Progenitor cell of endocrine pancreas (in vitro differentiated cells): ENCODE results near the gene DOP1B. TPM values are rescaled to one million over a fixed set of nuclear protein-coding genes. Genes with fewer than 3 reads are reported as not detected.

Experiments
- DNase-seq: peaks from one replicate; pipeline ENCODE4 v3.0.0; 2021; ENCODE audit warnings: low spot score; ENCODE audit not compliant: unreplicated experiment
- H3K27ac Mint-ChIP-seq: 2 replicates; pipeline ENCODE4 v1.8.0; 2021; ENCODE audit warnings: mild to moderate bottlenecking, moderate library complexity, mixed read lengths
- H3K27me3 Mint-ChIP-seq: 2 replicates; pipeline ENCODE4 v1.8.0; 2021; ENCODE audit warnings: mixed read lengths
- H3K36me3 Mint-ChIP-seq: 2 replicates; pipeline ENCODE4 v1.8.0; 2022; ENCODE audit warnings: mixed read lengths; ENCODE audit not compliant: insufficient read depth
- H3K4me1 Mint-ChIP-seq: 2 replicates; pipeline ENCODE4 v1.8.0; 2021; ENCODE audit warnings: low read depth, mixed read lengths
- H3K4me3 Mint-ChIP-seq: 2 replicates; pipeline ENCODE4 v1.8.0; 2021; ENCODE audit warnings: low read depth, mild to moderate bottlenecking, moderate library complexity, mixed read lengths
- H3K9me3 Mint-ChIP-seq: 2 replicates; pipeline ENCODE4 v1.8.0; 2021; ENCODE audit warnings: low read depth, mixed read lengths
- total RNA-seq: library from RNA; stranded (reverse); gene quantifications from 2 replicates; pipeline ENCODE4 v1.2.1, GENCODE V29; 2021
- TF ChIP-seq, protein P1 (sequence below): fragments of 200-600 bp; sonication (generic); IDR thresholded peaks from one replicate; pipeline ENCODE4 v1.5.0; 2021; ENCODE audit warnings: antibody characterized with exemption, mild to moderate bottlenecking; ENCODE audit not compliant: unreplicated experiment

DOP1B gene
- total RNA-seq, 1 donor from 2014 or later: 57.4 TPM

GRCh38 chr21:36200081-36200561 is 43.5 kb downstream of the DOP1B start:
- no peak overlapping the region for H3K27ac Mint-ChIP-seq
- no peaks in the 10 kb centered on the region for H3K9me3 Mint-ChIP-seq
- TF ChIP-seq, protein P1, sequence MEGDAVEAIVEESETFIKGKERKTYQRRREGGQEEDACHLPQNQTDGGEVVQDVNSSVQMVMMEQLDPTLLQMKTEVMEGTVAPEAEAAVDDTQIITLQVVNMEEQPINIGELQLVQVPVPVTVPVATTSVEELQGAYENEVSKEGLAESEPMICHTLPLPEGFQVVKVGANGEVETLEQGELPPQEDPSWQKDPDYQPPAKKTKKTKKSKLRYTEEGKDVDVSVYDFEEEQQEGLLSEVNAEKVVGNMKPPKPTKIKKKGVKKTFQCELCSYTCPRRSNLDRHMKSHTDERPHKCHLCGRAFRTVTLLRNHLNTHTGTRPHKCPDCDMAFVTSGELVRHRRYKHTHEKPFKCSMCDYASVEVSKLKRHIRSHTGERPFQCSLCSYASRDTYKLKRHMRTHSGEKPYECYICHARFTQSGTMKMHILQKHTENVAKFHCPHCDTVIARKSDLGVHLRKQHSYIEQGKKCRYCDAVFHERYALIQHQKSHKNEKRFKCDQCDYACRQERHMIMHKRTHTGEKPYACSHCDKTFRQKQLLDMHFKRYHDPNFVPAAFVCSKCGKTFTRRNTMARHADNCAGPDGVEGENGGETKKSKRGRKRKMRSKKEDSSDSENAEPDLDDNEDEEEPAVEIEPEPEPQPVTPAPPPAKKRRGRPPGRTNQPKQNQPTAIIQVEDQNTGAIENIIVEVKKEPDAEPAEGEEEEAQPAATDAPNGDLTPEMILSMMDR: no peak
- H3K4me3 Mint-ChIP-seq: no peak overlapping the region
- H3K36me3 Mint-ChIP-seq: peaks cover 9% of the 10 kb centered on the region
- H3K27me3 Mint-ChIP-seq: no peaks in the 10 kb centered on the region
- peaks cover 52% of the 10 kb centered on the region for H3K4me1 Mint-ChIP-seq
- no peak for DNase-seq

DNA sequence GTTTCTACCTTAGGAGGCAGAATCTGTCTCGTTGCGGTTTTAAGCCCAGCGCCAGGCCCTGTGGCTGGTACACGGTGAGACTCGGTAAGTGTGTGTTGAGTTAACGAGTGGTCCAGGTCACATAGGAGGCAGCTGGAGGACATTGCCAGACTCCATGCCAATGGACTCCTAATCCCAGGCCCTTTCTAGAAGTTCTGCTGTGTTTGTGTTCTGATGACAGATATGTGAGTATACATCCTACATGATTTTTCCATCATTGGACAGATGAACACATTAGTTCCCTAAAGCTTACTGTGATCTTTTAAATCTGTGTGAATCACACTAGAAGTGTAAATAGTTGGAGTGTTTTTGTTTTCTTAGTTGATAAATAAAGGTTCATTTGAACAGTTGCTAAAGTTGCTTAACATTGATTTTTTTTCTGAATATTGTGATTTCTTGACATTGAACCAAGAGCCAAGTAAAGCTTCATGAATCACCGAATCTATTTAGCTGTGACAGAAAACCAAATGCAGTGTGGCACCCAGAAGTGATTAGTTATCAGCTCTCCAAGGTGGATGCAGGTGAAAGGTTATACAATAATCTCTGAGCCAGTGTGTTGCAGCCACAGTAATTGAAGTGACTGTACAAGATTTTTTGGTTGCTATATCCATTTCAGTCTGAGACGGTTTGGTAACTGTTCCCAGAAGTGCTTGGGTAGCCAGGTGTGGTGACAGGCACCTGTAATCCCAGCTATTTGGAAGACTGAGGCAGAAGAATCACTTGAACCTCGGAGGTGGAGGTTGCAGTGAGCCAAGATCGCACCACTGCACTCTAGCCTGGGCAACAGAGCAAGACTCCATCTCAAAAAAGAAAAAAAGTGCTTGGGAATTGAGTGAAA is 46.3 kb downstream of the DOP1B start:
- H3K9me3 Mint-ChIP-seq: no peaks in the 10 kb centered on the region
- no peaks in the 10 kb centered on the region for H3K27me3 Mint-ChIP-seq
- H3K4me1 Mint-ChIP-seq: peaks cover 57% of the 10 kb centered on the region
- no peak for DNase-seq
- TF ChIP-seq, protein P1: no peak
- H3K36me3 Mint-ChIP-seq: peaks cover 6% of the 10 kb centered on the region
- peak overlapping the region; percentile 92 for H3K27ac Mint-ChIP-seq
- H3K4me3 Mint-ChIP-seq: peak overlapping the region; percentile 17

DNA sequence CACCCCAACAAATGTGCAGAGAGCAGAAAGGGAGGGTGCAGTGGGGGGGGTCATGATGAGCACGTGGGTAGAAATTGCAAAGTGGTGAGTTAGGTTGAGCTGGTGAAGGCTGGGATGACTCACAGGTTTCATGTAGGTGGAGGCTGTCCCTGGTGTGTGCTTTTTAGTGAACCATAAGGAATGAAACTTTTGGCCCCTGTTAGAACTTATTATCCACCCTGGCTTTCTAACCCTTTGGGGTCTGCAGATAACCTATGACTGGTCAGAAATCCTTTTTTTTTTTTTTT is 46.9 kb downstream of the DOP1B start:
- H3K9me3 Mint-ChIP-seq: no peaks in the 10 kb centered on the region
- no peak for DNase-seq
- peaks cover 5% of the 10 kb centered on the region for H3K36me3 Mint-ChIP-seq
- peak overlapping the region; percentile 17 for H3K4me3 Mint-ChIP-seq
- H3K4me1 Mint-ChIP-seq: peaks cover 59% of the 10 kb centered on the region
- peak overlapping the region; percentile 92 for H3K27ac Mint-ChIP-seq
- no peaks in the 10 kb centered on the region for H3K27me3 Mint-ChIP-seq
- TF ChIP-seq, protein P1: no peak

DNA sequence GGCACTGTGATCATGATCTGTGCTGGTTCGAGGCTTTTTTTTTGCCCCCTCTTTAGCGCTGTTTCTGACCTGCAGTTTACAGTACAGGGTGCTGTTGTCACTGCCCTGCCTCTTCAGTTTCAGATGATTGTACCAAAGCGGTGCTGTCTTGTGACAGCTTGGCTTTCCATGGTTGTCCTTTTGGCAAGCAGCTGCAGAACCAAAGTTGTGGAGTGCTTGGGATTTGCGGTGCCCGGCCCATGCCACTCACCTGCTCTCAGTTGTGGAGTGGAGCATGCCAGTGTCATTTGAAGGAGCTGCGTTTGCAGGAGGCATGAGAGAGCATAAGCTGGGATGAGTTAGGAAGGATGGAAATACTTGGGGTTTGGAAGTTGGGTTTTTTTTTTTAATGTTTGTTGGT is 48.4 kb downstream of the DOP1B start:
- Mint-ChIP-seq H3K4me3 (no peak overlapping the region), H3K27ac (peak overlapping the region; percentile 92)

DNA sequence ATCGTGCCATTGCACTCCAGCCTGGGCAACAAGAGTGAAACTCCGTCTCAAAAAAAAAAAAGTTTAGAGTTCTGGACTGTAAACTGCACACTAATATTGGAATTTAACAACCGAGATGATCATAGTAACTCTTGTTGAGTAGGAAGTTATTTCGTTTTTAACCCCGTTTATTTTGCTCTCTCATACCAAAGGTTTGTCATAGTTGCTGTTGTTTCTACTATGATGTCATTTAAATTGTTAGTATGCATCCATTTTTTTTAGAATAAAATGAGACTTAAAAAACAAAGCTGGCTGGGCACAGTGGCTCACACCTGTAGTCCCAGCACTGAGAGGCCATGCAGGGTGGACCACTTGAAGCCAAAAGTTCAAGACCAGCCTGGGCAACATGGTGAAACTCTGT is 49.3 kb downstream of the DOP1B start:
- no peak overlapping the region for H3K27ac Mint-ChIP-seq
- peaks cover 9% of the 10 kb centered on the region for H3K36me3 Mint-ChIP-seq
- TF ChIP-seq, protein P1: no peak
- no peaks in the 10 kb centered on the region for H3K27me3 Mint-ChIP-seq
- H3K9me3 Mint-ChIP-seq: no peaks in the 10 kb centered on the region
- DNase-seq: no peak
- peaks cover 59% of the 10 kb centered on the region for H3K4me1 Mint-ChIP-seq
- no peak overlapping the region for H3K4me3 Mint-ChIP-seq

More for the DNA sequence above, 48.4 kb downstream of the DOP1B start:
- Mint-ChIP-seq H3K9me3 (no peaks in the 10 kb centered on the region), H3K36me3 (peaks cover 6% of the 10 kb centered on the region), H3K27me3 (no peaks in the 10 kb centered on the region), H3K4me1 (peaks cover 59% of the 10 kb centered on the region)
- no peak for DNase-seq
- TF ChIP-seq, protein P1: no peak

Other genes starting within 250 kb of the DOP1B start
- 45.8 and 45.9 TPM in 2 replicates for gene SETD4, start 96.3 kb upstream of the DOP1B start, total RNA-seq
- 13.2 and 13.5 TPM in 2 replicates for gene CBR1, start 86.8 kb upstream of the DOP1B start, total RNA-seq
- not detected in 2 replicates for gene CBR3, start 21.7 kb upstream of the DOP1B start, total RNA-seq
- 32.2 and 33.7 TPM in 2 replicates for gene MORC3, start 163.4 kb downstream of the DOP1B start, total RNA-seq
- 9.1 and 11.7 TPM in 2 replicates for gene CHAF1B, start 228.6 kb downstream of the DOP1B start, total RNA-seq